ENCODE results near the gene ZNF253.
"Not testable (repeated sequence)": the region's sequence is repeated elsewhere in the genome, so short reads cannot be mapped to it uniquely, and the experiment has no call there.

The ZNF253 gene

GRCh38 chr19:19826875-19827274 is 38.8 kb upstream of the ZNF253 start:
- no peak overlapping the region for H3K27ac ChIP-seq

GRCh38 chr19:19835560-19836038 is 30.1 kb upstream of the ZNF253 start:
- H3K27ac ChIP-seq = no peak overlapping the region
- no peak for TF ChIP-seq ZFX (IDR thresholded peaks at IDR 0.05)
- TF ChIP-seq CTCF (conservative IDR thresholded peaks at IDR 0.05) = no peak

More at GRCh38 chr19:19826875-19827274, 38.8 kb upstream of the ZNF253 start:
- TF ChIP-seq ZFX (IDR thresholded peaks at IDR 0.05) = no peak
- TF ChIP-seq CTCF (conservative IDR thresholded peaks at IDR 0.05) = no peak

GRCh38 chr19:19847781-19848180 is 17.9 kb upstream of the ZNF253 start:
- TF ChIP-seq ZFX (IDR thresholded peaks at IDR 0.05) (no peak), CTCF (conservative IDR thresholded peaks at IDR 0.05) (no peak)
- H3K27ac ChIP-seq = no peak overlapping the region

GRCh38 chr19:19849056-19849455 is 16.6 kb upstream of the ZNF253 start:
- no peak overlapping the region for H3K27ac ChIP-seq
- TF ChIP-seq ZFX (IDR thresholded peaks at IDR 0.05) (no peak), CTCF (conservative IDR thresholded peaks at IDR 0.05) (no peak)

- H3K27ac ChIP-seq = not testable (repeated sequence)
These were observed 13.9 kb upstream of the ZNF253 start for GRCh38 chr19:19851740-19852139.

- TF ChIP-seq ZFX (IDR thresholded peaks at IDR 0.05) (no peak), CTCF (conservative IDR thresholded peaks at IDR 0.05) (no peak)
- H3K27ac ChIP-seq = no peak overlapping the region
These were observed 6.9 kb upstream of the ZNF253 start for GRCh38 chr19:19858751-19859150.

GRCh38 chr19:19860756-19861390 is 4.8 kb upstream of the ZNF253 start:
- no peak overlapping the region for H3K27ac ChIP-seq
- TF ChIP-seq ZFX (IDR thresholded peaks at IDR 0.05) (no peak), CTCF (conservative IDR thresholded peaks at IDR 0.05) (no peak)

All from C4-2B (cell line).